Measurements from ENCODE around the gene GNB1L. TPM values are rescaled to one million over a fixed set of nuclear protein-coding genes. Genes with fewer than 3 reads are reported as not detected.

The GNB1L gene
- polyA plus RNA-seq, 1 donor from 2014 or later: 15.3 TPM

- H3K9me3 Mint-ChIP-seq: no peaks in the 10 kb centered on the region
- peaks cover 57% of the 10 kb centered on the region for H3K27me3 Mint-ChIP-seq
- H3K27ac Mint-ChIP-seq: peak overlapping the region in 1 of 3 donors; percentile 53
- H3K4me3 Mint-ChIP-seq: peak overlapping the region; percentile 54 to 75 (median 69)
- H3K4me1 Mint-ChIP-seq: peaks cover 18 to 23% (median 20%) of the 10 kb centered on the region in 3 donors
- H3K36me3 Mint-ChIP-seq: no peaks in the 10 kb centered on the region
Measured at GRCh38 chr22:19757985-19758895, 96.4 kb downstream of the GNB1L start.

GRCh38 chr22:19757140-19757984 lies 97.3 kb downstream of the GNB1L start:
- Mint-ChIP-seq H3K36me3 (no peaks in the 10 kb centered on the region), H3K4me3 (peak overlapping the region; percentile 54 to 91 (median 79)), H3K4me1 (peaks cover 18 to 23% (median 20%) of the 10 kb centered on the region in 3 donors), H3K27ac (peak overlapping the region in 2 of 3 donors; percentile 57 to 73), H3K27me3 (peaks cover 60% of the 10 kb centered on the region), H3K9me3 (no peaks in the 10 kb centered on the region)

- Mint-ChIP-seq H3K27ac (no peak overlapping the region), H3K27me3 (peaks cover 55% of the 10 kb centered on the region), H3K36me3 (no peaks in the 10 kb centered on the region), H3K4me1 (peaks cover 17 to 23% (median 18%) of the 10 kb centered on the region in 3 donors), H3K4me3 (peak overlapping the region; percentile 50 to 91 (median 73)), H3K9me3 (no peaks in the 10 kb centered on the region)
Measured at GRCh38 chr22:19756288-19757128, 98.2 kb downstream of the GNB1L start.

GRCh38 chr22:19755722-19756287 lies 98.9 kb downstream of the GNB1L start:
- H3K9me3 Mint-ChIP-seq: no peaks in the 10 kb centered on the region
- peaks cover 54% of the 10 kb centered on the region for H3K27me3 Mint-ChIP-seq
- H3K36me3 Mint-ChIP-seq: no peaks in the 10 kb centered on the region
- peak overlapping the region; percentile 16 to 91 (median 68) for H3K4me3 Mint-ChIP-seq
- H3K27ac Mint-ChIP-seq: no peak overlapping the region
- H3K4me1 Mint-ChIP-seq: peaks cover 16 to 23% (median 18%) of the 10 kb centered on the region in 3 donors

- Mint-ChIP-seq H3K9me3 (no peaks in the 10 kb centered on the region), H3K4me3 (no peak overlapping the region), H3K4me1 (peaks cover 15 to 22% (median 17%) of the 10 kb centered on the region in 3 donors), H3K27me3 (peaks cover 54% of the 10 kb centered on the region), H3K27ac (no peak overlapping the region), H3K36me3 (no peaks in the 10 kb centered on the region)
Measured at GRCh38 chr22:19755145-19755710, 99.4 kb downstream of the GNB1L start.

GRCh38 chr22:19754701-19755144 lies 100.0 kb downstream of the GNB1L start:
- Mint-ChIP-seq H3K27ac (no peak overlapping the region), H3K9me3 (no peaks in the 10 kb centered on the region), H3K4me1 (peaks cover 10 to 18% (median 12%) of the 10 kb centered on the region in 3 donors), H3K36me3 (no peaks in the 10 kb centered on the region), H3K27me3 (peaks cover 49% of the 10 kb centered on the region), H3K4me3 (no peak overlapping the region)

- H3K27ac Mint-ChIP-seq: no peak overlapping the region
- H3K27me3 Mint-ChIP-seq: peaks cover 45% of the 10 kb centered on the region
- H3K4me3 Mint-ChIP-seq: no peak overlapping the region
- no peaks in the 10 kb centered on the region for H3K36me3 Mint-ChIP-seq
- no peaks in the 10 kb centered on the region for H3K9me3 Mint-ChIP-seq
- H3K4me1 Mint-ChIP-seq: peaks cover 8 to 14% (median 11%) of the 10 kb centered on the region in 3 donors
Measured at GRCh38 chr22:19753996-19754700, 100.5 kb downstream of the GNB1L start.

GRCh38 chr22:19753090-19753842 lies 101.4 kb downstream of the GNB1L start:
- Mint-ChIP-seq H3K4me1 (peaks cover 8 to 14% (median 11%) of the 10 kb centered on the region in 3 donors), H3K4me3 (no peak overlapping the region), H3K36me3 (no peaks in the 10 kb centered on the region), H3K9me3 (no peaks in the 10 kb centered on the region), H3K27me3 (peaks cover 47% of the 10 kb centered on the region), H3K27ac (no peak overlapping the region)

GRCh38 chr22:19751497-19752245 lies 103.0 kb downstream of the GNB1L start:
- H3K4me1 Mint-ChIP-seq: peaks cover 0 to 6% (median 6%) of the 10 kb centered on the region in 3 donors
- no peak overlapping the region for H3K4me3 Mint-ChIP-seq
- no peaks in the 10 kb centered on the region for H3K36me3 Mint-ChIP-seq
- H3K9me3 Mint-ChIP-seq: no peaks in the 10 kb centered on the region
- H3K27ac Mint-ChIP-seq: peak overlapping the region in 1 of 3 donors; percentile 10
- peaks cover 36% of the 10 kb centered on the region for H3K27me3 Mint-ChIP-seq

- Mint-ChIP-seq H3K9me3 (no peaks in the 10 kb centered on the region), H3K36me3 (no peaks in the 10 kb centered on the region), H3K4me1 (peaks cover 0 to 1% (median 1%) of the 10 kb centered on the region in 3 donors), H3K4me3 (no peak overlapping the region), H3K27me3 (peaks cover 28% of the 10 kb centered on the region), H3K27ac (no peak overlapping the region)
Measured at GRCh38 chr22:19750507-19751490, 103.9 kb downstream of the GNB1L start.

GRCh38 chr22:19749876-19750275 lies 104.8 kb downstream of the GNB1L start:
- H3K4me3 Mint-ChIP-seq: no peak overlapping the region
- H3K27ac Mint-ChIP-seq: no peak overlapping the region
- peaks cover 23% of the 10 kb centered on the region for H3K27me3 Mint-ChIP-seq
- H3K9me3 Mint-ChIP-seq: no peaks in the 10 kb centered on the region
- H3K4me1 Mint-ChIP-seq: no peaks in the 10 kb centered on the region
- no peaks in the 10 kb centered on the region for H3K36me3 Mint-ChIP-seq
